H1 (cell line): ENCODE measurements around the gene FMNL2. TPM values are rescaled to one million over a fixed set of nuclear protein-coding genes. Genes with fewer than 3 reads are reported as not detected.

Experiments
- CTCF ChIA-PET: fragments of 300-600 bp; sonication (Branson Sonifier 250); formaldehyde crosslinking; loops from one replicate; lab custom pipeline; 2021; ENCODE audit not compliant: partially characterized antibody; lab: Charles Lee
- POLR2A ChIA-PET: fragments of 300-600 bp; sonication (Branson Sonifier 250); formaldehyde crosslinking; loops from one replicate; lab custom pipeline; 2021; ENCODE audit warnings: inconsistent platforms; ENCODE audit not compliant: partially characterized antibody; lab: Charles Lee
- DNase-seq, 2 experiments: peaks; one replicate each; pipeline versions ENCODE4 v3.0.0 to v3.0.0-alpha.2; 2010 to 2022; ENCODE audit warnings: low spot score in 2 of 2, low read depth in 1 of 2, mixed read lengths in 1 of 2
- FAIRE-seq: peaks from 2 replicates; lab custom pipeline; 2011; peaks lifted over from hg19 to GRCh38; lab: Jason Lieb, UNC
- H2AFZ ChIP-seq: 2 replicates; pipeline ENCODE4 v1.8.1; 2012; ENCODE audit warnings: low read length, inconsistent platforms
- H2AK5ac ChIP-seq: 2 replicates; pipeline ENCODE4 v1.6.1; 2013; ENCODE audit warnings: low read depth, low read length
- H2BK120ac ChIP-seq: replicated peaks from 2 replicates; pipeline ENCODE3; 2013; ENCODE audit warnings: low read depth, low read length, inconsistent platforms
- H2BK12ac ChIP-seq: 2 replicates; pipeline ENCODE4 v1.6.1; 2013; ENCODE audit warnings: low read depth, low read length
- H2BK15ac ChIP-seq: 2 replicates; pipeline ENCODE4 v1.6.1; 2013; ENCODE audit warnings: low read length
- H2BK20ac ChIP-seq: 2 replicates; pipeline ENCODE4 v1.6.1; 2013; ENCODE audit warnings: low read length
- H2BK5ac ChIP-seq: 2 replicates; pipeline ENCODE4 v1.6.1; 2013; ENCODE audit warnings: low read depth, low read length
- H3K14ac ChIP-seq: 2 replicates; pipeline ENCODE4 v1.6.1; 2013; ENCODE audit warnings: inconsistent platforms; ENCODE audit not compliant: insufficient read length
- H3K18ac ChIP-seq: 2 replicates; pipeline ENCODE4 v1.6.1; 2013; ENCODE audit warnings: low read length; ENCODE audit errors: extremely low read depth
- H3K23ac ChIP-seq: 2 replicates; pipeline ENCODE4 v1.6.1; 2013; ENCODE audit warnings: inconsistent platforms; ENCODE audit not compliant: insufficient read length
- H3K23me2 ChIP-seq: 2 replicates; pipeline ENCODE4 v1.6.1; 2013; ENCODE audit warnings: low read depth, low read length
- H3K27ac ChIP-seq: 2 replicates; pipeline ENCODE4 v1.6.1; 2011; ENCODE audit warnings: low read depth, low read length, inconsistent platforms
- H3K27me3 ChIP-seq, 4 experiments: replicated peaks in 1 of 4; 1 replicate in 1 of 4; 2 replicates in 3 of 4; pipeline versions ENCODE4 v1.6.1 to v1.8.1; 2011 to 2013; ENCODE audit warnings: low read length in 3 of 4, mild to moderate bottlenecking in 3 of 4, inconsistent platforms in 2 of 4, mixed read lengths in 2 of 4, moderate library complexity in 1 of 4; ENCODE audit not compliant: control insufficient read depth in 3 of 4, insufficient read depth in 3 of 4; ENCODE audit errors: extremely low read depth in 1 of 4
- H3K36me3 ChIP-seq, 4 experiments: 2 replicates each; pipeline versions ENCODE4 v1.6.1 to v1.8.1; 2011 to 2013; ENCODE audit warnings: mild to moderate bottlenecking in 4 of 4, low read length in 3 of 4, moderate library complexity in 2 of 4, control low read depth in 1 of 4, inconsistent platforms in 1 of 4; ENCODE audit not compliant: insufficient read depth in 4 of 4, control insufficient read depth in 2 of 4
- H3K4ac ChIP-seq: replicated peaks from 2 replicates; pipeline ENCODE3; 2013; ENCODE audit warnings: low read length, low read depth, mixed read lengths, inconsistent platforms; ENCODE audit not compliant: insufficient read length
- H3K4me1 ChIP-seq, 4 experiments: replicated peaks in 1 of 4; 1 replicate in 1 of 4; 2 replicates in 3 of 4; pipeline versions ENCODE4 v1.6.1 to v1.8.1; 2011 to 2013; ENCODE audit warnings: low read length in 3 of 4, inconsistent platforms in 2 of 4, mixed read lengths in 1 of 4; ENCODE audit not compliant: insufficient read depth in 4 of 4, control insufficient read depth in 3 of 4
- H3K4me2 ChIP-seq, 2 experiments: 2 replicates each; pipeline versions ENCODE4 v1.6.1 to v1.8.1; 2011 to 2013; ENCODE audit warnings: low read depth in 2 of 2, low read length in 2 of 2, control low read depth in 1 of 2, inconsistent platforms in 1 of 2, mild to moderate bottlenecking in 1 of 2; ENCODE audit not compliant: insufficient read depth in 1 of 2
- H3K4me3 ChIP-seq, 4 experiments: fragments of 200-600, 300-600 bp in 1 of 4; sonication (generic), shearing (Covaris generic), sonication (Bioruptor Twin) in 1 of 4; 2 replicates each; pipeline versions ENCODE4 v1.5.1 to v1.8.1; 2011 to 2016; ENCODE audit warnings: low read length in 4 of 4, low read depth in 3 of 4, control low read depth in 2 of 4, inconsistent platforms in 2 of 4, mild to moderate bottlenecking in 2 of 4, mixed read lengths in 1 of 4, moderate library complexity in 1 of 4; ENCODE audit not compliant: insufficient read depth in 2 of 4; ENCODE audit errors: extremely low read depth in 1 of 4
- H3K56ac ChIP-seq: replicated peaks from 2 replicates; pipeline ENCODE3; 2013; ENCODE audit warnings: low read depth, mild to moderate bottlenecking, mixed read lengths, low read length, inconsistent platforms; ENCODE audit not compliant: insufficient read length
- H3K79me1 ChIP-seq: 2 replicates; pipeline ENCODE4 v1.6.1; 2013; ENCODE audit warnings: low read depth, low read length, control low read depth
- H3K79me2 ChIP-seq, 2 experiments: 2 replicates each; pipeline versions ENCODE4 v1.6.1 to v1.8.1; 2012 to 2013; ENCODE audit warnings: low read length in 2 of 2, mild to moderate bottlenecking in 2 of 2, inconsistent platforms in 1 of 2; ENCODE audit not compliant: insufficient read depth in 2 of 2, control insufficient read depth in 1 of 2
- H3K9ac ChIP-seq, 4 experiments: replicated peaks in 1 of 4; 1 replicate in 1 of 4; 2 replicates in 3 of 4; pipeline versions ENCODE4 v1.6.1 to v1.8.1; 2011 to 2013; ENCODE audit warnings: low read depth in 3 of 4, low read length in 3 of 4, control low read depth in 2 of 4, mild to moderate bottlenecking in 2 of 4, moderate library complexity in 2 of 4, inconsistent platforms in 1 of 4; ENCODE audit errors: extremely low read depth in 1 of 4
- H3K9me3 ChIP-seq, 2 experiments: 2 replicates each; pipeline versions ENCODE4 v1.6.1 to v1.8.1; 2012 to 2013; ENCODE audit warnings: mild to moderate bottlenecking in 2 of 2, moderate library complexity in 2 of 2, control low read depth in 1 of 2, inconsistent platforms in 1 of 2, low read depth in 1 of 2, low read length in 1 of 2, mixed read lengths in 1 of 2; ENCODE audit not compliant: insufficient read depth in 2 of 2
- H4K20me1 ChIP-seq, 2 experiments: replicated peaks in 1 of 2; 2 replicates each; pipeline versions ENCODE3 to v1.8.1; 2011 to 2013; ENCODE audit warnings: inconsistent platforms in 2 of 2, low read length in 2 of 2, mild to moderate bottlenecking in 1 of 2; ENCODE audit not compliant: insufficient read depth in 2 of 2, control insufficient read depth in 1 of 2
- H4K5ac ChIP-seq: 2 replicates; pipeline ENCODE4 v1.6.1; 2013; ENCODE audit warnings: low read length, low read depth, mixed read lengths, inconsistent platforms; ENCODE audit not compliant: insufficient read length
- H4K8ac ChIP-seq: 2 replicates; pipeline ENCODE4 v1.8.0; 2013; ENCODE audit warnings: mild to moderate bottlenecking, moderate library complexity, low read length, inconsistent platforms; ENCODE audit not compliant: insufficient read depth; ENCODE audit errors: extremely low read depth
- H4K91ac ChIP-seq: replicated peaks from 2 replicates; pipeline ENCODE3; 2013; ENCODE audit warnings: low read length, mixed read lengths, inconsistent platforms; ENCODE audit not compliant: insufficient read length
- ASH2L ChIP-seq: fragments of 200-600, 300-600 bp; sonication (generic); IDR thresholded peaks from one replicate; pipeline ENCODE4 v1.7.1; 2017; ENCODE audit warnings: low read length
- ATF2 ChIP-seq: IDR thresholded peaks from 2 replicates; pipeline ENCODE4 v1.6.1; 2012; ENCODE audit warnings: low read length, inconsistent platforms
- CEBPB ChIP-seq: IDR thresholded peaks from 2 replicates; pipeline ENCODE4 v1.6.1; 2012; ENCODE audit warnings: low read depth, low read length
- EP300 ChIP-seq, 2 experiments: IDR thresholded peaks; 1 replicate in 1 of 2; 2 replicates in 1 of 2; pipeline ENCODE4 v1.6.1; 2011 to 2012; ENCODE audit warnings: low read depth in 2 of 2, low read length in 2 of 2, mild to moderate bottlenecking in 2 of 2, borderline replicate concordance in 1 of 2, inconsistent platforms in 1 of 2, moderate library complexity in 1 of 2
- GABPA ChIP-seq: IDR thresholded peaks from 2 replicates; pipeline ENCODE4 v1.6.1; 2011; ENCODE audit warnings: mild to moderate bottlenecking, low read length, moderate library complexity, borderline replicate concordance; ENCODE audit not compliant: insufficient read depth
- JUND ChIP-seq: IDR thresholded peaks from 2 replicates; pipeline ENCODE4 v1.6.1; 2011; ENCODE audit warnings: mild to moderate bottlenecking, improper control_type of control experiment, low read length
- NRF1 ChIP-seq: IDR thresholded peaks from 2 replicates; pipeline ENCODE4 v1.6.1; 2011; ENCODE audit warnings: mild to moderate bottlenecking, low read depth, low read length, improper control_type of control experiment
- ZNF274 ChIP-seq: IDR thresholded peaks from 2 replicates; pipeline ENCODE4 v1.7.0; 2012; ENCODE audit warnings: low read length, borderline replicate concordance; ENCODE audit errors: extremely low read depth
- WGBS, 2 experiments: shearing (Covaris generic) in 1 of 2; methylation state at CpG; one replicate each; pipeline versions ENCODE4 v1.1.6 to v1.1.7; 2013 to 2015; ENCODE audit warnings: low lambda C conversion rate in 2 of 2, mixed read lengths in 2 of 2, inconsistent platforms in 1 of 2, low coverage in 1 of 2, missing lambda C conversion rate in 1 of 2; ENCODE audit not compliant: insufficient replicate concordance in 2 of 2, insufficient coverage in 1 of 2, insufficient read length in 1 of 2; ENCODE audit errors: extremely low coverage in 1 of 2, missing lambda C conversion rate in 1 of 2; 5-methylcytosine and 5-hydroxymethylcytosine counted together
- polyA plus RNA-seq, 7 experiments: library from polyadenylated mRNA; depleted of rRNA in 3 of 7; stranded (reverse) in 5 of 7; unstranded in 2 of 7; fragments of >200 nt in 5 of 7; fragments of 200-250 nt in 2 of 7; gene quantifications; 1 replicate in 5 of 7; 2 replicates in 1 of 7; 4 replicates in 1 of 7; pipeline versions ENCODE4 v1.2.1 to v1.2.3, GENCODE V29; 2011 to 2013; ENCODE audit warnings: missing spikeins in 2 of 7, mixed read lengths in 2 of 7
- total RNA-seq: library from RNA; stranded (reverse); fragmentation: NEBNext Ultra II Directional; extraction: Animal tissue kit (Norgen Biotek cat#: 25700); gene quantifications from 2 replicates; pipeline ENCODE4 v1.2.1, GENCODE V29; 2021

FMNL2 gene
- total and polyA plus RNA-seq, 2 of the 8 experiments (the other 6 are each of a cell fraction or from before 2014, with no cell fraction given): 15.5 to 45.1 TPM

GRCh38 chr2:152577579-152577978, 242.6 kb downstream of the FMNL2 start:
- Histone ChIP-seq H2BK5ac (no peak overlapping the region), H3K18ac (no peak overlapping the region), H3K9me3 (no peaks in the 10 kb centered on the region), H3K4me2 (no peak overlapping the region), H2AFZ (no peak overlapping the region), H3K79me1 (no peaks in the 10 kb centered on the region), H2BK12ac (no peak overlapping the region), H3K4me3 (no peak overlapping the region), H3K56ac (no peak overlapping the region), H2BK120ac (no peak overlapping the region), H2AK5ac (no peak overlapping the region), H3K23me2 (no peaks in the 10 kb centered on the region), H3K79me2 (no peaks in the 10 kb centered on the region), H3K23ac (no peak overlapping the region), H3K36me3 (peaks cover 0 to 7% (median 2%) of the 10 kb centered on the region in 4 experiments; a peak in 4 of 8 replicates), H2BK20ac (no peak overlapping the region)
- POLR2A ChIA-PET: no interaction called here
- no peak for FAIRE-seq
- CTCF ChIA-PET: interaction anchor here (1.5 kb wide), 1 partner anchor 30 kb away, joined by 4 read pairs; no protein-coding TSS in a partner anchor
- WGBS, 2 experiments: 87% methylated on average over 1 of the region's 1 CpG; no CpG with 5 or more reads in 1 of the 2 experiments
- TF ChIP-seq GABPA (no peak), NRF1 (no peak), ATF2 (no peak), EP300 (IDR thresholded peaks at IDR 0.05; ENCODE audit: borderline replicate concordance in 1 of 2, low read depth in 2 of 2, low read length in 2 of 2) (no peak), CEBPB (no peak), JUND (no peak), ASH2L (no peak), ZNF274 (no peak)
- TF ChIP-seq, all 59 proteins: peak for 0
- no peak for DNase-seq
- Histone ChIP-seq H3K27ac (no peak overlapping the region), H4K8ac (no peak overlapping the region), H3K4me1 (peaks cover 0 to 3% (median 2%) of the 10 kb centered on the region in 4 experiments; a peak in 3 of 7 replicates), H3K4ac (no peak overlapping the region), H3K14ac (no peak overlapping the region), H3K9ac (no peak overlapping the region), H4K91ac (no peak overlapping the region), H2BK15ac (no peak overlapping the region), H4K5ac (no peak overlapping the region), H4K20me1 (no peaks in the 10 kb centered on the region), H3K27me3 (no peaks in the 10 kb centered on the region)
